ENCODE results near the gene CAP2. TPM values are rescaled to one million over a fixed set of nuclear protein-coding genes. Genes with fewer than 3 reads are reported as not detected.

Gene CAP2
- total and polyA plus RNA-seq, 2 experiments from 2014 or later = 6.7 to 9.1 TPM

DNA sequence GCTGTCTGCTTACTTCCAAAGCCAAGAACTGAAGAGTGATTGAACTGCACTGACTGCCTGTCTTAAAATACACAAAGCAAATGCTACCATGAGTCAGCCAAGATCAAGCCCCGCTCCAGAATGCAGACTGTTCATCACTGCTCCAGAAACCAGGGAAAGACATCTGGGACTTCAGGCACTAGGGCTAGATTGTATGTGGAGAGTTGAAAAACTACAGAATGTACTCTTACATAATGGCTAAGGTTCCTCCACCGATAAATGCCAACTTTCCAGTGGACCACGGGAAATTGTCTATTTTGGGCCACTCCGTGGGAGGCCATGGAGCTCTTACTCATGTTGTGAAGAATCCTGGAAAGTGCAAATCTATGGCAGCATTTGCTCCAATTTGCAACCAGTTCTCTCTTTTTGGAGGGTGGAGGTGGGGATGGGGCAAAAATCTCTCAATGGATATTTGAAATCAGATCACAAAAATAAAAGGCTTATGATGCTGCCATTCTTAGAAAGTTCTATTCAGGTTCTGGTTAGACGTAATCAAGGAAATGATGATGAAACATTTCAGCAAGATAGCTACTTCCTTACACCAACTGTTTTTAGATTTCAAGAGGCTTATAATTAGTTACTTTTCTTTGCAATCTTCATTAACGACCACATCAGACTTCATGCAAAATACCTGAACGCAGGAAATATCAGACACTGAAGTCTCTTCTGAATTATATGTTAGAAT is 11.8 kb upstream of the CAP2 start (continued):
- TF ChIP-seq, protein P1, sequence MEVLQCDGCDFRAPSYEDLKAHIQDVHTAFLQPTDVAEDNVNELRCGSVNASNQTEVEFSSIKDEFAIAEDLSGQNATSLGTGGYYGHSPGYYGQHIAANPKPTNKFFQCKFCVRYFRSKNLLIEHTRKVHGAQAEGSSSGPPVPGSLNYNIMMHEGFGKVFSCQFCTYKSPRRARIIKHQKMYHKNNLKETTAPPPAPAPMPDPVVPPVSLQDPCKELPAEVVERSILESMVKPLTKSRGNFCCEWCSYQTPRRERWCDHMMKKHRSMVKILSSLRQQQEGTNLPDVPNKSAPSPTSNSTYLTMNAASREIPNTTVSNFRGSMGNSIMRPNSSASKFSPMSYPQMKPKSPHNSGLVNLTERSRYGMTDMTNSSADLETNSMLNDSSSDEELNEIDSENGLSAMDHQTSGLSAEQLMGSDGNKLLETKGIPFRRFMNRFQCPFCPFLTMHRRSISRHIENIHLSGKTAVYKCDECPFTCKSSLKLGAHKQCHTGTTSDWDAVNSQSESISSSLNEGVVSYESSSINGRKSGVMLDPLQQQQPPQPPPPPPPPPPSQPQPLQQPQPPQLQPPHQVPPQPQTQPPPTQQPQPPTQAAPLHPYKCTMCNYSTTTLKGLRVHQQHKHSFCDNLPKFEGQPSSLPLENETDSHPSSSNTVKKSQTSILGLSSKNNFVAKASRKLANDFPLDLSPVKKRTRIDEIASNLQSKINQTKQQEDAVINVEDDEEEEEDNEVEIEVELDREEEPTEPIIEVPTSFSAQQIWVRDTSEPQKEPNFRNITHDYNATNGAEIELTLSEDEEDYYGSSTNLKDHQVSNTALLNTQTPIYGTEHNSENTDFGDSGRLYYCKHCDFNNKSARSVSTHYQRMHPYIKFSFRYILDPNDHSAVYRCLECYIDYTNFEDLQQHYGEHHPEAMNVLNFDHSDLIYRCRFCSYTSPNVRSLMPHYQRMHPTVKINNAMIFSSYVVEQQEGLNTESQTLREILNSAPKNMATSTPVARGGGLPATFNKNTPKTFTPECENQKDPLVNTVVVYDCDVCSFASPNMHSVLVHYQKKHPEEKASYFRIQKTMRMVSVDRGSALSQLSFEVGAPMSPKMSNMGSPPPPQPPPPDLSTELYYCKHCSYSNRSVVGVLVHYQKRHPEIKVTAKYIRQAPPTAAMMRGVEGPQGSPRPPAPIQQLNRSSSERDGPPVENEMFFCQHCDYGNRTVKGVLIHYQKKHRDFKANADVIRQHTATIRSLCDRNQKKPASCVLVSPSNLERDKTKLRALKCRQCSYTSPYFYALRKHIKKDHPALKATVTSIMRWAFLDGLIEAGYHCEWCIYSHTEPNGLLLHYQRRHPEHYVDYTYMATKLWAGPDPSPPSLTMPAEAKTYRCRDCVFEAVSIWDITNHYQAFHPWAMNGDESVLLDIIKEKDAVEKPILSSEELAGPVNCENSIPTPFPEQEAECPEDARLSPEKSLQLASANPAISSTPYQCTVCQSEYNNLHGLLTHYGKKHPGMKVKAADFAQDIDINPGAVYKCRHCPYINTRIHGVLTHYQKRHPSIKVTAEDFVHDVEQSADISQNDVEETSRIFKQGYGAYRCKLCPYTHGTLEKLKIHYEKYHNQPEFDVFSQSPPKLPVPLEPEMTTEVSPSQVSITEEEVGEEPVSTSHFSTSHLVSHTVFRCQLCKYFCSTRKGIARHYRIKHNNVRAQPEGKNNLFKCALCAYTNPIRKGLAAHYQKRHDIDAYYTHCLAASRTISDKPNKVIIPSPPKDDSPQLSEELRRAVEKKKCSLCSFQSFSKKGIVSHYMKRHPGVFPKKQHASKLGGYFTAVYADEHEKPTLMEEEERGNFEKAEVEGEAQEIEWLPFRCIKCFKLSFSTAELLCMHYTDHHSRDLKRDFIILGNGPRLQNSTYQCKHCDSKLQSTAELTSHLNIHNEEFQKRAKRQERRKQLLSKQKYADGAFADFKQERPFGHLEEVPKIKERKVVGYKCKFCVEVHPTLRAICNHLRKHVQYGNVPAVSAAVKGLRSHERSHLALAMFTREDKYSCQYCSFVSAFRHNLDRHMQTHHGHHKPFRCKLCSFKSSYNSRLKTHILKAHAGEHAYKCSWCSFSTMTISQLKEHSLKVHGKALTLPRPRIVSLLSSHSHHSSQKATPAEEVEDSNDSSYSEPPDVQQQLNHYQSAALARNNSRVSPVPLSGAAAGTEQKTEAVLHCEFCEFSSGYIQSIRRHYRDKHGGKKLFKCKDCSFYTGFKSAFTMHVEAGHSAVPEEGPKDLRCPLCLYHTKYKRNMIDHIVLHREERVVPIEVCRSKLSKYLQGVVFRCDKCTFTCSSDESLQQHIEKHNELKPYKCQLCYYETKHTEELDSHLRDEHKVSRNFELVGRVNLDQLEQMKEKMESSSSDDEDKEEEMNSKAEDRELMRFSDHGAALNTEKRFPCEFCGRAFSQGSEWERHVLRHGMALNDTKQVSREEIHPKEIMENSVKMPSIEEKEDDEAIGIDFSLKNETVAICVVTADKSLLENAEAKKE (CRISPR knock-in tag; IDR thresholded peaks at IDR 0.05) = no peak
- TF ChIP-seq CREB1 (CRISPR knock-in tag; IDR thresholded peaks at IDR 0.05; ENCODE audit: low read depth) (no peak), ZNF331 (CRISPR knock-in tag; IDR thresholded peaks at IDR 0.05; ENCODE audit: low read depth) (no peak), NANOG (IDR thresholded peaks at IDR 0.05; ENCODE audit: borderline replicate concordance) (no peak), ZNF114 (CRISPR knock-in tag; IDR thresholded peaks at IDR 0.05) (no peak), EZH2phosphoT487 (IDR thresholded peaks at IDR 0.05; ENCODE audit: unreplicated experiment) (no peak), EZH2 (IDR thresholded peaks at IDR 0.05; ENCODE audit: low read depth, unreplicated experiment) (no peak)
- TF ChIP-seq, protein P2, sequence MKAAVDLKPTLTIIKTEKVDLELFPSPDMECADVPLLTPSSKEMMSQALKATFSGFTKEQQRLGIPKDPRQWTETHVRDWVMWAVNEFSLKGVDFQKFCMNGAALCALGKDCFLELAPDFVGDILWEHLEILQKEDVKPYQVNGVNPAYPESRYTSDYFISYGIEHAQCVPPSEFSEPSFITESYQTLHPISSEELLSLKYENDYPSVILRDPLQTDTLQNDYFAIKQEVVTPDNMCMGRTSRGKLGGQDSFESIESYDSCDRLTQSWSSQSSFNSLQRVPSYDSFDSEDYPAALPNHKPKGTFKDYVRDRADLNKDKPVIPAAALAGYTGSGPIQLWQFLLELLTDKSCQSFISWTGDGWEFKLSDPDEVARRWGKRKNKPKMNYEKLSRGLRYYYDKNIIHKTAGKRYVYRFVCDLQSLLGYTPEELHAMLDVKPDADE (IDR thresholded peaks at IDR 0.05) = no peak
- TF ChIP-seq, protein P3, sequence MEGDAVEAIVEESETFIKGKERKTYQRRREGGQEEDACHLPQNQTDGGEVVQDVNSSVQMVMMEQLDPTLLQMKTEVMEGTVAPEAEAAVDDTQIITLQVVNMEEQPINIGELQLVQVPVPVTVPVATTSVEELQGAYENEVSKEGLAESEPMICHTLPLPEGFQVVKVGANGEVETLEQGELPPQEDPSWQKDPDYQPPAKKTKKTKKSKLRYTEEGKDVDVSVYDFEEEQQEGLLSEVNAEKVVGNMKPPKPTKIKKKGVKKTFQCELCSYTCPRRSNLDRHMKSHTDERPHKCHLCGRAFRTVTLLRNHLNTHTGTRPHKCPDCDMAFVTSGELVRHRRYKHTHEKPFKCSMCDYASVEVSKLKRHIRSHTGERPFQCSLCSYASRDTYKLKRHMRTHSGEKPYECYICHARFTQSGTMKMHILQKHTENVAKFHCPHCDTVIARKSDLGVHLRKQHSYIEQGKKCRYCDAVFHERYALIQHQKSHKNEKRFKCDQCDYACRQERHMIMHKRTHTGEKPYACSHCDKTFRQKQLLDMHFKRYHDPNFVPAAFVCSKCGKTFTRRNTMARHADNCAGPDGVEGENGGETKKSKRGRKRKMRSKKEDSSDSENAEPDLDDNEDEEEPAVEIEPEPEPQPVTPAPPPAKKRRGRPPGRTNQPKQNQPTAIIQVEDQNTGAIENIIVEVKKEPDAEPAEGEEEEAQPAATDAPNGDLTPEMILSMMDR (conservative IDR thresholded peaks at IDR 0.05; ENCODE audit: low read depth in 2 of 2) = no peak

All from GM23338 (cell line).